GM19324 (cell line): ENCODE data around the gene UBR1.
"Not testable (repeated sequence)": the region's sequence is repeated elsewhere in the genome, so short reads cannot be mapped to it uniquely, and the experiment has no call there.

ENCODE experiments used
- ATAC-seq: cut with Tn5 transposase; IDR thresholded peaks from one replicate; pipeline ENCODE4 v1.9.1; 2021; ENCODE audit warnings: mild to moderate bottlenecking, moderate library complexity; ENCODE audit not compliant: unreplicated experiment, low FRiP score

Gene UBR1

DNA sequence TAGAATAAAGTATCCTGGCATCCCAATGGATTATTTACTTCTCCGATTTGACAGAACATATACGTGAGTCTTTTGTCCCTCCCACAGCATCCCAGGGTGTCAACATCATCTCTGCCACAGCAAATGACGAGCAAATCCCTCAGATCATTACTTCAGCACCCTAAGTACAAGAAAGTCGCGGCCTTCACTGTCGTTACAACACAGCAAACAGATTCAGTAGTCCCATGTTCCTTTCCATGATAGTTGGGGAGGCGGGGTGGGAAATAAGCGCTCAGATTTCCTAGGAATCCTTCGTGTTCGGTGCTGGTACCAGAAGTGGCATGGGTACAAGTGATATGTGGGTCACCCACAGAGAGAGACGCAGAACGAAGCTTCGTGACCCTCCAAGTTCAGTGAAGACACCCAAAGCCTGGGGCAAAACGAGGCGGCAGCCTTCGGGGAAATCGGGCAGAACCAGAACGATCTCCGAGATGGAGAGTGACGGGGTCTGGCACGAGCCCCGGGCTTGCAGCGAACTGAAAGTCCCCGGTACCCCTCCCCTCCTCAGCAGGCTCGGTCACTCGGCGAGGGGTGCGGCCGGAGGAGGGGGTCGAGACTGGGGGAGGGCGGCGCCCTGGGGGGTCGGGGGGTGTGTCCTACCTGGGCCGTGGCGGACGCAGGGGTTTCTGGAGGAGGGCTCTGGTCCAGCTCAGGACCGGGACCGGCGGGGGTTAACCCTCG is 185.9 kb downstream of the UBR1 start:
- no peak for ATAC-seq

DNA sequence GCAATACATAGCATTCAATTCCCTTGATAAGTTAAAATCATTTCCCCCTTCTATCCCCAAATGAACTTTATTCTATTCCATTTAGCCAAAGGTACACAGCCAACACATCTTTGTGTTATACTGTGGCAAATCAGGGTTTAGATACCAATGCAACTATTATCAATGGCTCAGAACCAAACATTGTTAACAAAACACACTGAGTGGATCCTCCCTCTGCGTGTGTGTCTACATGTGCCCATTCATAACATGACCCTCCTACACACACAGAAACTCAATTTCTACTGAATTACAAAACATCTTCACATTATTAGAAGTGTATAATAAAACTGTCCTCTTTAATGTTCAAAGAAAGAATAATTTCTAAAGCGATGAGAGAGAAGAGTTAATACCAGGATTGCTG is 186.5 kb downstream of the UBR1 start:
- ATAC-seq: no peak

- ATAC-seq: no peak
Measured at GRCh38 chr15:42918047-42918446, 187.8 kb downstream of the UBR1 start.

GRCh38 chr15:42915654-42916315 is 190.1 kb downstream of the UBR1 start:
- no peak for ATAC-seq

- ATAC-seq: no peak
Measured at GRCh38 chr15:42914728-42915497, 190.9 kb downstream of the UBR1 start.

GRCh38 chr15:42911058-42911592 is 194.7 kb downstream of the UBR1 start:
- no peak for ATAC-seq

- no peak for ATAC-seq
Measured at GRCh38 chr15:42908538-42908937, 197.3 kb downstream of the UBR1 start.

- no peak for ATAC-seq
Measured at GRCh38 chr15:42903388-42904324, 202.2 kb downstream of the UBR1 start.

DNA sequence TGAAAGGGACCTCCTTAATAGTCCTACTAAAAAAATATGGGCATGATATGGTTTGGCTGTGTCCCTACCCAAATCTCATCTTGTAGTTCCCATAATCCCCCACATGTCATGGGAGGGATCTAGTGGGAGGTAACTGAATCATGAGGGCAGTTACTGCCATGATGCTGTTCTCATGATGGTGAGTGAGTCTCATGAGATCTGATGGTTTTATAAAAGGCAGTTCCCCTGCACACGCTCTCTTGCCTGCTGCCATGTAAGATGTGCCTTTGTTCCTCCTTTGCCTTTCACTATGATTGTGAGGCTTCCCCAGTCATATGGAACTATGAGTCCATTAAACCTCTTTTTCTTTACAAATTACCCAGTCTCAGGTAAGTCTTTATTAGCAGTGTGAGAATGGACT is 211.9 kb downstream of the UBR1 start:
- ATAC-seq: not testable (repeated sequence)
